Activated CD4-positive, alpha-beta memory T cell treated with anti-CD3 and anti-CD28 coated beads, Interleukin-2, amount 10 ng/mL, durations not matched to agents 7 days and 5 days (primary cell): ENCODE measurements around the gene RPL29. TPM values are rescaled to one million over a fixed set of nuclear protein-coding genes. Genes with fewer than 3 reads are reported as not detected.

Experiments
- CTCF ChIA-PET: fragments of 350-600 bp; sonication (Branson Sonifier 250); formaldehyde crosslinking; loops from one replicate; lab custom pipeline; 2021; ENCODE audit warnings: antibody characterized with exemption, inconsistent platforms; lab: Charles Lee
- POLR2A ChIA-PET: fragments of 350-600 bp; sonication (Branson Sonifier 250); formaldehyde crosslinking; loops from one replicate; lab custom pipeline; 2021; ENCODE audit warnings: antibody characterized with exemption; lab: Charles Lee
- DNase-seq: peaks from one replicate; pipeline ENCODE4 v3.0.0-alpha.2; 2020
- H3K27ac Mint-ChIP-seq: one replicate; pipeline ENCODE4 v1.8.0; 2021; ENCODE audit warnings: mild to moderate bottlenecking, mixed read lengths
- H3K27me3 Mint-ChIP-seq: one replicate; pipeline ENCODE4 v1.8.0; 2021; ENCODE audit warnings: mixed read lengths
- H3K36me3 Mint-ChIP-seq: one replicate; pipeline ENCODE4 v1.8.0; 2021; ENCODE audit warnings: low read depth, mixed read lengths
- H3K4me1 Mint-ChIP-seq: one replicate; pipeline ENCODE4 v1.8.0; 2021; ENCODE audit warnings: mixed read lengths
- H3K4me3 Mint-ChIP-seq: one replicate; pipeline ENCODE4 v1.8.0; 2021; ENCODE audit warnings: mild to moderate bottlenecking, mixed read lengths
- H3K9me3 Mint-ChIP-seq: one replicate; pipeline ENCODE4 v1.8.0; 2021; ENCODE audit warnings: mixed read lengths
- total RNA-seq, 2 experiments: library from RNA; stranded (reverse); gene quantifications; one replicate each; pipeline ENCODE4 v1.2.3, GENCODE V29; 2021

Gene RPL29
- total RNA-seq, 2 experiments from 2014 or later, result 1,042 to 1,047 TPM

DNA sequence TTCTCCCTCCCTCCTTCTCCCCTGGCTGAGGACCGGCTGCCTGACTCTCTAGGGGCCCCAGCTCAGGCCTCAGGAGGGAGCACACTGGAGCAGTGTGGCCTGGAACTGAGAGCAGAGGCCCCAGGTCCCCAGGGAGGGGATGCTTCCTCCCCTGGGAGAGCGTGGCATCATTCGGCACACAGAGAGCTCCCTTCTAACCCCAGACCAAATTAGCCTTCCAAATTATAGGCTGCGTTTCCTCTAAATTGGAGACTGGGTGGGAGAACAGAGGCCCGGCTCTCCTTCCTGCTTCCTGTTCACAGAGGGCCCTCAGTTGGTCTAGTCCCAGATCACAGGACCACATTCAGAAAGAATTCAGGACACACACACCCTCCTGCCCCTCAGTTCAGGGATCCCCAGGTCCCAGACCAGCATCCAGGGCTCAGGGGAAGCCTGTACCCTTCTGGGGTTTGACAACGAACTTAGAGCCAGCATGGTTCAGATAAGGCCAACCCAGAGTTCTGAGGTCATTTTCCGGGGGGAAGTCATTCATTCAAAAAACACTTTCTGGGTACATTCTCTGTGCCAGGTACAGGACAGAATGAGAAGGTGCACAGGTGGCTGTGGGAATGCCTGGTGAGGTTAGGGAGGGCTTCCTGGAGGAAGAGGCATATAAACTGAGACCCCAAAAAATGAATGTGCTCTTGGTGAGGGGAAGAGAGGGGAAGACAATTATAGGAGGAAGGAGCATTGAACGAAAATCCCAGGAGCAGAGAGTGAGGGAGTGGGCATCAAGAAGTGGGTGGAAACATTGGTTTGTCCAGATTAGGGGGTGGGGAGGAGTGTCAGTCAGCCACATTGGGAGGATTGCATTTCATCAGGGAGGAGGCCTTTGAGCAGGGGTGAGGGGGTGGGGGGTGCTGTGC lies 28.4 kb upstream of the RPL29 start:
- no peaks in the 10 kb centered on the region for H3K36me3 Mint-ChIP-seq
- POLR2A ChIA-PET, result no interaction called here
- H3K4me3 Mint-ChIP-seq, result no peak overlapping the region
- no peak overlapping the region for H3K27ac Mint-ChIP-seq
- no peaks in the 10 kb centered on the region for H3K27me3 Mint-ChIP-seq
- H3K4me1 Mint-ChIP-seq, result no peaks in the 10 kb centered on the region
- CTCF ChIA-PET, result no interaction called here
- no peaks in the 10 kb centered on the region for H3K9me3 Mint-ChIP-seq
- no peak for DNase-seq

- Mint-ChIP-seq H3K4me3 (no peak overlapping the region), H3K27ac (no peak overlapping the region), H3K4me1 (no peaks in the 10 kb centered on the region), H3K36me3 (no peaks in the 10 kb centered on the region), H3K27me3 (no peaks in the 10 kb centered on the region), H3K9me3 (no peaks in the 10 kb centered on the region)
- ChIA-PET POLR2A (no interaction called here), CTCF (no interaction called here)
- DNase-seq, result no peak
Observed at GRCh38 chr3:52023101-52023770, 27.5 kb upstream of the RPL29 start.

GRCh38 chr3:52022323-52023100 lies 26.8 kb upstream of the RPL29 start:
- Mint-ChIP-seq H3K4me3 (no peak overlapping the region), H3K36me3 (no peaks in the 10 kb centered on the region), H3K9me3 (no peaks in the 10 kb centered on the region), H3K4me1 (no peaks in the 10 kb centered on the region), H3K27ac (no peak overlapping the region), H3K27me3 (no peaks in the 10 kb centered on the region)
- ChIA-PET POLR2A (interaction anchor here (0.9 kb wide), 1 partner anchor 81 kb away, joined by 3 read pairs; the partner anchor contains the start of gene RRP9), CTCF (no interaction called here)
- no peak for DNase-seq

GRCh38 chr3:52021489-52022268 lies 26.0 kb upstream of the RPL29 start:
- POLR2A ChIA-PET, result interaction anchor here (0.9 to 1.2 kb wide), 2 partner anchors 36 to 80 kb away, joined by 3 to 4 read pairs; partner anchors contain the start of gene RRP9
- no peak overlapping the region for H3K27ac Mint-ChIP-seq
- no peak overlapping the region for H3K4me3 Mint-ChIP-seq
- no peak for DNase-seq
- no peaks in the 10 kb centered on the region for H3K9me3 Mint-ChIP-seq
- CTCF ChIA-PET, result interaction anchor here (0.7 kb wide), 1 partner anchor 197 kb away, joined by 4 read pairs; no protein-coding TSS in a partner anchor
- no peaks in the 10 kb centered on the region for H3K27me3 Mint-ChIP-seq
- no peaks in the 10 kb centered on the region for H3K36me3 Mint-ChIP-seq
- H3K4me1 Mint-ChIP-seq, result no peaks in the 10 kb centered on the region

DNA sequence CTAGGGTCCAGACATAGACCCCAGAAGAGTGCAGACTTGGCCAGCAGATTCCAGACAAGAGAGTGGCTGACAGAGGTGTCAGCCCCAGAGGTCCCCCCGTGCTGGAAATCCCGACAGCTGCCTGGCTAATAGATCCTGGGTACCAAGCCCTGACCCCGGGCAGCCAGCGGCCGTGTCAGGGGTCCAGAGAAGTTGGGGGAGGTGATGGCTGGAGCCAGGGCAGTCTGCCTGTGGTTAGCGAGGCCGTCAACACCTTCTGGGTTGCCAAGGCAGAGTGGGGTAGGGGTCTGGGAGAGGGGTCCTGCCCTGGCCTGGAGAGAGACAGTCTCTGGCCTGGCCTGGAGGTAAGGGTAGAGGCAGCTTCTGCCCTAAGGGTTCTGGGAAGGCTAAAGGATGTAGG lies 25.1 kb upstream of the RPL29 start:
- Mint-ChIP-seq H3K4me1 (no peaks in the 10 kb centered on the region), H3K4me3 (no peak overlapping the region), H3K36me3 (no peaks in the 10 kb centered on the region), H3K9me3 (no peaks in the 10 kb centered on the region), H3K27ac (no peak overlapping the region), H3K27me3 (no peaks in the 10 kb centered on the region)
- ChIA-PET CTCF (no interaction called here), POLR2A (interaction anchor here (1.2 kb wide), 1 partner anchor 36 kb away, joined by 4 read pairs; no protein-coding TSS in a partner anchor)
- no peak for DNase-seq

DNA sequence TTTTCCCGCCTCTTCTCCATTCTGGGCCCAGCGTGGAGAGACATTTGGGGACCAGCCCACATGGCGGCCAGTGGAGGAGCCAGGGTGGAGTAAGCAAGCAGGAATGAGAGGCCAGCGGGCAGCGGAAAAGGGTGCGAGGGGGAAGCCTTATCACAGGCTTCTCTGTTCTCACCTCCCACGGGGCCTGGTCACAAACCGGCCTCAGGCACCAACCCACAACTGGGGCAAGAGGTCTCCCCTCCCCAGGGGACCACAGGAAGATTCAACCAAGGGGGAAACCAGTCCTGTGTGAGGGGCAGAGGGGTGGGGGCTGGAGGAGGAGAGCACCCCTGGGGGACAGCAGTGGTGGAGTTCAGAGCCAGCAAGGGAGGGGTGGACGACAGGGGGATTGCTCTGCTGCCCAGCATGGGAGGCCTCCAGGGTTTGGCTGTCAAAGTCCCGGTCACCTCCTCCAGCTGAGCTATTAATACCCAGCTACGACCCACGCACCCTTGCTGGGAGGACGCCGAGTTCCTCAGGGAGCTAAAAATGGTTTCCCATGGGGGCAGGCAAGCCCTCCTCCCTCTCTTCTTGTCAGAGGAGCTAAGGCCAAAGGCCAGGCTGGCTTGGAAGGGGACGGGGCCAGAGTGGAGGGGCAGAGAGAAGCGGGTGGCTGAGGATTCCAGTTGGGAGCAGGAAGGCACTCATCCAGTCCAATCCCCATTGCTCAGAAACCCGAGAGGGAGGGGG lies 23.8 kb upstream of the RPL29 start:
- Mint-ChIP-seq H3K36me3 (no peaks in the 10 kb centered on the region), H3K4me3 (no peak overlapping the region), H3K27me3 (no peaks in the 10 kb centered on the region), H3K4me1 (no peaks in the 10 kb centered on the region), H3K9me3 (no peaks in the 10 kb centered on the region), H3K27ac (no peak overlapping the region)
- DNase-seq, result no peak
- ChIA-PET CTCF (interaction anchor here (0.5 kb wide), 1 partner anchor 1079 kb away, joined by 4 read pairs; no protein-coding TSS in a partner anchor), POLR2A (no interaction called here)

- POLR2A ChIA-PET, result no interaction called here
- H3K4me1 Mint-ChIP-seq, result no peaks in the 10 kb centered on the region
- CTCF ChIA-PET, result no interaction called here
- H3K9me3 Mint-ChIP-seq, result no peaks in the 10 kb centered on the region
- H3K27ac Mint-ChIP-seq, result no peak overlapping the region
- H3K4me3 Mint-ChIP-seq, result no peak overlapping the region
- no peaks in the 10 kb centered on the region for H3K36me3 Mint-ChIP-seq
- H3K27me3 Mint-ChIP-seq, result no peaks in the 10 kb centered on the region
- no peak for DNase-seq
Observed at GRCh38 chr3:52018319-52019000, 22.8 kb upstream of the RPL29 start.

DNA sequence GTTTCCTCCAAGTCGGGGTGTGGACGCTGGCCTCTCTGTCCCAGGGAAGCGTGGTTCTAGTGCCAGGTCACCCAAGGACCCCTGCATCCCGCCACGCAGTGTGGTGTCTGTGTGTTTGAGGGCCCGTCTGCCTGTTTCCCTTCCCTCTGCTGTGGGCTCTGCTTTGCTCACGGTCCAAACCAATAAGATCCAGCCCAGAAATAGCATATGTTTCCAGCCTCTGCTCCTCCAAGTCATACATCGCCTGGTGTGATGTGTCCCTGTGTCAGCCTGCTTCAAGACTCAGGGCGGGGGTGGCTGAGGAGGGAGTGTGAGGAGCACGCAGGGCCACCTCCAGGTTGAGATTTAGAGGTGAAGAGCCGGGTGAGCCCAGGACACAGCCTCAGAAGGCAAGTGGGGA lies 21.9 kb upstream of the RPL29 start:
- no peak for DNase-seq
- Mint-ChIP-seq H3K4me1 (no peaks in the 10 kb centered on the region), H3K27me3 (no peaks in the 10 kb centered on the region), H3K27ac (no peak overlapping the region), H3K9me3 (no peaks in the 10 kb centered on the region), H3K36me3 (no peaks in the 10 kb centered on the region), H3K4me3 (no peak overlapping the region)
- ChIA-PET POLR2A (no interaction called here), CTCF (no interaction called here)

- Mint-ChIP-seq H3K9me3 (no peaks in the 10 kb centered on the region), H3K27me3 (no peaks in the 10 kb centered on the region), H3K4me1 (no peaks in the 10 kb centered on the region), H3K27ac (no peak overlapping the region), H3K4me3 (no peak overlapping the region), H3K36me3 (no peaks in the 10 kb centered on the region)
- POLR2A ChIA-PET, result no interaction called here
- no peak for DNase-seq
- CTCF ChIA-PET, result interaction anchor here (2.0 kb wide), 1 partner anchor 14 kb away, joined by 8 read pairs; no protein-coding TSS in a partner anchor
Observed at GRCh38 chr3:52015438-52016228, 19.9 kb upstream of the RPL29 start.

DNA sequence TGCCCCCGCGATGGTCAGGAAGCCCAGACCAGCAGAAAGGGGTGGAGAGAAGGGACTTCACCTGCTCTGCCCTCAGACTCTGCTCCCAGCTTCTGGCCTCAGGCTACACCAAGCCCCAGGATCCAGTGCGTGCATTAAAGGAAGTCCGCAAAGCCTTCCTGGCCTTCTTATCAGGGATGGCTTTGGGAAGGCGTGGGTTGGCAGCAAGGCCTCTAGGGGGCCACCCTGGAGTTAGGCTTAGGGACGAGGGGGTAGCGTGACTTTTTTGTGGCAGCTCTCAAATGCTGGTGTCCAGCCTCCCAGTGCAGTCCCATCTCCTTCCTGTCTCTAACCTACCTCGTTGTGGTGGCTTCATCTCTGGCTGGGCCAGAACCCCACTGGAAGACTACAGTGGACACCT lies 18.9 kb upstream of the RPL29 start:
- H3K27ac Mint-ChIP-seq, result no peak overlapping the region
- H3K27me3 Mint-ChIP-seq, result no peaks in the 10 kb centered on the region
- ChIA-PET POLR2A (no interaction called here), CTCF (no interaction called here)
- no peak overlapping the region for H3K4me3 Mint-ChIP-seq
- no peaks in the 10 kb centered on the region for H3K36me3 Mint-ChIP-seq
- DNase-seq, result no peak
- no peaks in the 10 kb centered on the region for H3K4me1 Mint-ChIP-seq
- H3K9me3 Mint-ChIP-seq, result no peaks in the 10 kb centered on the region
